DMS 273 (cell line): ENCODE data around the gene FAM124B.

Experiments used
- DNase-seq: peaks from one replicate; lab custom pipeline; 2025; ENCODE audit not compliant: unreplicated experiment; lab: John Stamatoyannopoulos, UW

Gene FAM124B

GRCh38 chr2:224345492-224345891 lies 56.4 kb downstream of the FAM124B start:
- no peak for DNase-seq

GRCh38 chr2:224343226-224343625 lies 58.7 kb downstream of the FAM124B start:
- DNase-seq: no peak

- no peak for DNase-seq
Observed at GRCh38 chr2:224335991-224336390, 65.9 kb downstream of the FAM124B start.

GRCh38 chr2:224334726-224335125 lies 67.2 kb downstream of the FAM124B start:
- no peak for DNase-seq

- DNase-seq: no peak
Observed at GRCh38 chr2:224333726-224334482, 68.0 kb downstream of the FAM124B start.

- DNase-seq: no peak
Observed at GRCh38 chr2:224331698-224332097, 70.2 kb downstream of the FAM124B start.

- no peak for DNase-seq
Observed at GRCh38 chr2:224328798-224329197, 73.1 kb downstream of the FAM124B start.
